Measurements from ENCODE around the gene AVL9.

Gene AVL9

GRCh38 chr7:32524631-32525030 is 29.3 kb downstream of the AVL9 start:
- Histone ChIP-seq H3K79me2 (ENCODE audit: insufficient read depth, low read length) (no peaks in the 10 kb centered on the region), H3K36me3 (ENCODE audit: insufficient read depth, low read length) (peaks cover 32% of the 10 kb centered on the region), H3K9me3 (ENCODE audit: low read length) (peaks cover 23% of the 10 kb centered on the region), H2AFZ (ENCODE audit: low read length) (no peak overlapping the region), H4K20me1 (ENCODE audit: insufficient read depth, low read length) (no peaks in the 10 kb centered on the region), H3F3A (ENCODE audit: insufficient read depth, low read length) (no peaks in the 10 kb centered on the region), H3K27ac (ENCODE audit: low read depth, low read length, poor library complexity, severe bottlenecking) (no peak overlapping the region), H3K4me2 (ENCODE audit: low read length) (no peak overlapping the region), H3K27me3 (ENCODE audit: insufficient read depth, low read length) (no peaks in the 10 kb centered on the region), H3K9ac (ENCODE audit: low read length) (no peak overlapping the region), H3K4me3 (ENCODE audit: low read depth, low read length, poor library complexity, severe bottlenecking) (no peak overlapping the region), H3K9me2 (ENCODE audit: low read depth, low read length) (no peaks in the 10 kb centered on the region), H3K4me1 (ENCODE audit: insufficient read depth, low read length, severe bottlenecking) (no peaks in the 10 kb centered on the region)
- TF ChIP-seq CTCF (IDR thresholded peaks at IDR 0.05; ENCODE audit: low read length) (no peak), EZH2 (IDR thresholded peaks at IDR 0.05; ENCODE audit: borderline replicate concordance, low read length) (no peak)

GRCh38 chr7:32525839-32526238 is 30.6 kb downstream of the AVL9 start:
- H3K4me1 ChIP-seq (ENCODE audit: insufficient read depth, low read length, severe bottlenecking) = no peaks in the 10 kb centered on the region
- H3K9me3 ChIP-seq (ENCODE audit: low read length) = peaks cover 11% of the 10 kb centered on the region
- no peaks in the 10 kb centered on the region for H3K27me3 ChIP-seq (ENCODE audit: insufficient read depth, low read length)
- no peak overlapping the region for H3K27ac ChIP-seq (ENCODE audit: low read depth, low read length, poor library complexity, severe bottlenecking)
- no peak overlapping the region for H3K4me3 ChIP-seq (ENCODE audit: low read depth, low read length, poor library complexity, severe bottlenecking)
- no peak overlapping the region for H2AFZ ChIP-seq (ENCODE audit: low read length)
- H3F3A ChIP-seq (ENCODE audit: insufficient read depth, low read length) = no peaks in the 10 kb centered on the region
- peaks cover 20% of the 10 kb centered on the region for H3K36me3 ChIP-seq (ENCODE audit: insufficient read depth, low read length)
- no peaks in the 10 kb centered on the region for H3K9me2 ChIP-seq (ENCODE audit: low read depth, low read length)
- H3K4me2 ChIP-seq (ENCODE audit: low read length) = no peak overlapping the region
- no peak overlapping the region for H3K9ac ChIP-seq (ENCODE audit: low read length)
- H4K20me1 ChIP-seq (ENCODE audit: insufficient read depth, low read length) = no peaks in the 10 kb centered on the region
- no peak for TF ChIP-seq CTCF (IDR thresholded peaks at IDR 0.05; ENCODE audit: low read length)
- TF ChIP-seq EZH2 (IDR thresholded peaks at IDR 0.05; ENCODE audit: borderline replicate concordance, low read length) = no peak
- H3K79me2 ChIP-seq (ENCODE audit: insufficient read depth, low read length) = no peaks in the 10 kb centered on the region

- Histone ChIP-seq H3K27me3 (ENCODE audit: insufficient read depth, low read length) (no peaks in the 10 kb centered on the region), H3F3A (ENCODE audit: insufficient read depth, low read length) (no peaks in the 10 kb centered on the region), H3K27ac (ENCODE audit: low read depth, low read length, poor library complexity, severe bottlenecking) (no peak overlapping the region), H4K20me1 (ENCODE audit: insufficient read depth, low read length) (no peaks in the 10 kb centered on the region), H3K9me2 (ENCODE audit: low read depth, low read length) (no peaks in the 10 kb centered on the region), H2AFZ (ENCODE audit: low read length) (no peak overlapping the region), H3K4me2 (ENCODE audit: low read length) (no peak overlapping the region), H3K9ac (ENCODE audit: low read length) (no peak overlapping the region), H3K79me2 (ENCODE audit: insufficient read depth, low read length) (no peaks in the 10 kb centered on the region), H3K9me3 (ENCODE audit: low read length) (peaks cover 6% of the 10 kb centered on the region; the same call in 1 of the 2 replicates), H3K36me3 (ENCODE audit: insufficient read depth, low read length) (peaks cover 20% of the 10 kb centered on the region), H3K4me3 (ENCODE audit: low read depth, low read length, poor library complexity, severe bottlenecking) (no peak overlapping the region), H3K4me1 (ENCODE audit: insufficient read depth, low read length, severe bottlenecking) (no peaks in the 10 kb centered on the region)
- no peak for TF ChIP-seq CTCF (IDR thresholded peaks at IDR 0.05; ENCODE audit: low read length)
- no peak for TF ChIP-seq EZH2 (IDR thresholded peaks at IDR 0.05; ENCODE audit: borderline replicate concordance, low read length)
Measured at GRCh38 chr7:32531402-32531801, 36.1 kb downstream of the AVL9 start.
